H9 (cell line): Measurements from ENCODE around the gene COPZ2. TPM values are rescaled to one million over a fixed set of nuclear protein-coding genes. Genes with fewer than 3 reads are reported as not detected.

Experiments
- DNase-seq: peaks from one replicate; pipeline ENCODE4 v3.0.0-alpha.2; 2017
- H2AFZ ChIP-seq: one replicate; pipeline ENCODE4 v1.6.1; 2013; ENCODE audit warnings: mild to moderate bottlenecking, low read length, control low read depth, moderate library complexity
- H2AK5ac ChIP-seq: 2 replicates; pipeline ENCODE4 v1.6.1; 2013; ENCODE audit warnings: low read length, control low read depth, mixed read lengths; ENCODE audit not compliant: insufficient read length
- H2BK120ac ChIP-seq: one replicate; pipeline ENCODE4 v1.6.1; 2013; ENCODE audit warnings: low read depth, mild to moderate bottlenecking, low read length, control low read depth, inconsistent platforms; ENCODE audit not compliant: poor library complexity, severe bottlenecking
- H2BK12ac ChIP-seq: 2 replicates; pipeline ENCODE4 v1.6.1; 2013; ENCODE audit warnings: low read length, control low read depth, mixed read lengths, low read depth; ENCODE audit not compliant: insufficient read length
- H2BK15ac ChIP-seq: 2 replicates; pipeline ENCODE4 v1.6.1; 2013; ENCODE audit warnings: low read depth, low read length, control low read depth
- H2BK20ac ChIP-seq: one replicate; pipeline ENCODE4 v1.6.1; 2013; ENCODE audit warnings: low read depth, mild to moderate bottlenecking, low read length, control low read depth, inconsistent platforms; ENCODE audit not compliant: poor library complexity, severe bottlenecking
- H2BK5ac ChIP-seq: 2 replicates; pipeline ENCODE4 v1.6.1; 2013; ENCODE audit warnings: low read length, control low read depth, mixed read lengths; ENCODE audit not compliant: insufficient read length
- H3K14ac ChIP-seq: 2 replicates; pipeline ENCODE4 v1.6.1; 2013; ENCODE audit warnings: low read length, control low read depth; ENCODE audit not compliant: insufficient read depth
- H3K18ac ChIP-seq: 2 replicates; pipeline ENCODE4 v1.6.1; 2013; ENCODE audit warnings: low read depth, mild to moderate bottlenecking, mixed read lengths, low read length, control low read depth; ENCODE audit not compliant: insufficient read length
- H3K23ac ChIP-seq: 2 replicates; pipeline ENCODE4 v1.6.1; 2013; ENCODE audit warnings: low read length, control low read depth, mixed read lengths, low read depth; ENCODE audit not compliant: insufficient read length
- H3K23me2 ChIP-seq: 2 replicates; pipeline ENCODE4 v1.6.1; 2013; ENCODE audit warnings: low read depth, mild to moderate bottlenecking, mixed read lengths, low read length, control low read depth; ENCODE audit not compliant: insufficient read length, poor library complexity, severe bottlenecking
- H3K27ac ChIP-seq: 2 replicates; pipeline ENCODE4 v1.5.1; 2013; ENCODE audit warnings: low read length, control low read depth, mixed read lengths, low read depth; ENCODE audit not compliant: insufficient read length
- H3K27me3 ChIP-seq: 2 replicates; pipeline ENCODE4 v1.6.1; 2013; ENCODE audit warnings: low read length, control low read depth, inconsistent platforms; ENCODE audit not compliant: insufficient read depth
- H3K4ac ChIP-seq: 2 replicates; pipeline ENCODE4 v1.6.1; 2013; ENCODE audit warnings: low read depth, mild to moderate bottlenecking, control low read depth, inconsistent platforms, low read length, moderate library complexity
- H3K4me1 ChIP-seq: 2 replicates; pipeline ENCODE4 v1.6.1; 2013; ENCODE audit warnings: low read length, control low read depth, inconsistent platforms; ENCODE audit not compliant: insufficient read depth
- H3K4me2 ChIP-seq: 2 replicates; pipeline ENCODE4 v1.6.1; 2013; ENCODE audit warnings: low read length, control low read depth, mixed read lengths; ENCODE audit not compliant: insufficient read length, insufficient read depth
- H3K56ac ChIP-seq: 2 replicates; pipeline ENCODE4 v1.6.1; 2013; ENCODE audit warnings: low read depth, mild to moderate bottlenecking, mixed read lengths, low read length, control low read depth; ENCODE audit not compliant: insufficient read length
- H3K79me1 ChIP-seq: 2 replicates; pipeline ENCODE4 v1.6.1; 2013; ENCODE audit warnings: low read depth, mild to moderate bottlenecking, moderate library complexity, low read length, control low read depth, inconsistent platforms; ENCODE audit not compliant: insufficient read depth, poor library complexity, severe bottlenecking
- H3K79me2 ChIP-seq: 2 replicates; pipeline ENCODE4 v1.6.1; 2013; ENCODE audit warnings: low read length, control low read depth, inconsistent platforms; ENCODE audit not compliant: insufficient read depth
- H3K9ac ChIP-seq: 2 replicates; pipeline ENCODE4 v1.6.1; 2013; ENCODE audit warnings: low read length, control low read depth, mixed read lengths; ENCODE audit not compliant: insufficient read length; ENCODE audit errors: extremely low read depth
- H3K9me3 ChIP-seq: one replicate; pipeline ENCODE4 v1.6.1; 2013; ENCODE audit warnings: low read depth, low read length, inconsistent platforms; ENCODE audit not compliant: control insufficient read depth
- H3T11ph ChIP-seq: one replicate; pipeline ENCODE4 v1.6.1; 2013; ENCODE audit warnings: mild to moderate bottlenecking, low read length, control low read depth, inconsistent platforms
- H4K20me1 ChIP-seq: one replicate; pipeline ENCODE4 v1.6.1; 2013; ENCODE audit not compliant: control insufficient read depth, insufficient read length, insufficient read depth
- H4K5ac ChIP-seq: 2 replicates; pipeline ENCODE4 v1.6.1; 2013; ENCODE audit warnings: low read depth, mild to moderate bottlenecking, mixed read lengths, low read length, control low read depth; ENCODE audit not compliant: insufficient read length
- H4K8ac ChIP-seq: replicated peaks from 2 replicates; pipeline ENCODE4 v1.6.1; 2013; ENCODE audit warnings: low read length, control low read depth, mixed read lengths, low read depth; ENCODE audit not compliant: insufficient read length
- H4K91ac ChIP-seq: 2 replicates; pipeline ENCODE4 v1.6.1; 2013; ENCODE audit warnings: low read depth, mild to moderate bottlenecking, moderate library complexity, mixed read lengths, low read length, control low read depth; ENCODE audit not compliant: insufficient read length
- H3K27ac Mint-ChIP-seq, 3 experiments: 2 replicates in 2 of 3; 3 replicates in 1 of 3; pipeline ENCODE4 v1.8.0; 2020 to 2021; ENCODE audit warnings: mixed read lengths in 3 of 3, mild to moderate bottlenecking in 1 of 3, moderate library complexity in 1 of 3
- H3K27me3 Mint-ChIP-seq: 2 replicates; pipeline ENCODE4 v1.8.0; 2021; ENCODE audit warnings: low read depth, mild to moderate bottlenecking, moderate library complexity, mixed read lengths
- H3K36me3 Mint-ChIP-seq, 3 experiments: 2 replicates in 2 of 3; 3 replicates in 1 of 3; pipeline ENCODE4 v1.8.0; 2020 to 2021; ENCODE audit warnings: low read depth in 3 of 3, mixed read lengths in 3 of 3; ENCODE audit not compliant: insufficient read depth in 1 of 3
- H3K4me1 Mint-ChIP-seq, 2 experiments: 2 replicates each; pipeline ENCODE4 v1.8.0; 2020; ENCODE audit warnings: mixed read lengths in 2 of 2
- H3K4me3 Mint-ChIP-seq, 2 experiments: 2 replicates in 1 of 2; 3 replicates in 1 of 2; pipeline ENCODE4 v1.8.0; 2020 to 2021; ENCODE audit warnings: mild to moderate bottlenecking in 2 of 2, mixed read lengths in 2 of 2, moderate library complexity in 1 of 2
- H3K9me3 Mint-ChIP-seq, 2 experiments: 2 replicates in 1 of 2; 3 replicates in 1 of 2; pipeline ENCODE4 v1.8.0; 2020; ENCODE audit warnings: mild to moderate bottlenecking in 2 of 2, mixed read lengths in 2 of 2, moderate library complexity in 1 of 2
- WGBS: extraction: QIAGEN DNeasy Blood & Tissue Kit; methylation state at CpG from one replicate; pipeline ENCODE4 v1.1.7; 2013; ENCODE audit warnings: missing lambda C conversion rate, low lambda C conversion rate, mixed read lengths; ENCODE audit not compliant: insufficient read length; ENCODE audit errors: extremely low coverage; 5-methylcytosine and 5-hydroxymethylcytosine counted together
- total RNA-seq: library from RNA; stranded (reverse); gene quantifications from 2 replicates; pipeline ENCODE4 v1.2.1, GENCODE V29; 2021
- TF ChIP-seq, protein P1 (sequence below): fragments of 200-600 bp; sonication (generic); conservative IDR thresholded peaks from 3 replicates; pipeline ENCODE4 v1.8.0; 2021; ENCODE audit warnings: antibody characterized with exemption, mild to moderate bottlenecking

The COPZ2 gene
- total RNA-seq, 1 experiment from 2014 or later = 0.68 TPM

DNA sequence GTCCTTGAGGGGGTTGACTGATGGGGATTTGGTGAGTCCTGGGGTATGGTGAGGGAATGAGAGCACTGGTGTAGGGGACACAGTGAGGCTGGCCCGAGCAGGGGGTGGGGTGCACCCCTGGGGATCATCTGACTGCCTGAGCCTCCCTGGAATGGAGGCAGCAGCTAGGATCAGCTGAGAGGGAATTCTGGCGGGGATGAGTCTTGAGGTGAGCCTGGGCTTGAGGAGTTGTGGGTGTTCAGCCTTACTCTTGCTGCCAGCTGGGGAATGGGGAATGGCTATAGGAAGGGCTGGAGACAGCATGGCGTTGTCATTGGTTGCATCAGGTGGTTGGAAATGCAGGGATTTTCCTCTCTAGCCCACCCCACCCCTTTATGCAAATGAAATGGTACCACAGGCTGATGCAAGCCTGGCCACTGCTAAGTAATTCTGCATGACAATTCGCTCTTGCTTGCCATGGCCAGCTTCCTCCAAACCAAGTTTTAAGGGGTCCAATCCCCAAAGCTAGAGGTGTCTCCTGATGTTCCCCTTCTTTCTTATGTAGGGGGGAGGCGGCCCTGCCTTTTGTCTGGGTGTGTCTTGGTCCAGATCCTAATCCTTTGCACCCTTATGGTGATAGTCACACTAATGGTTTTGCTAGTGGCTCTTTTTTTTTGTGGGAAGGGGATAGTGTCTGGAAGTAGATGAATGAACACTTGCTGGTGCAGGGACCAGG, 18.1 kb upstream of the COPZ2 start:
- Histone ChIP-seq H3K27me3 (no peaks in the 10 kb centered on the region), H2AK5ac (no peak overlapping the region), H3K56ac (no peak overlapping the region), H3K23ac (no peak overlapping the region), H3K79me2 (peaks cover 14% of the 10 kb centered on the region; the same call in 1 of the 2 replicates), H3K23me2 (peaks cover 8% of the 10 kb centered on the region), H3K4ac (peak overlapping the region; percentile 54; the same call in 1 of the 2 replicates), H4K8ac (no peak overlapping the region), H2BK12ac (no peak overlapping the region), H2BK120ac (peak overlapping the region; percentile 78), H3K27ac (peak overlapping the region; percentile 72), H3K9ac (peak overlapping the region; percentile 49), H3K4me1 (peaks cover 18% of the 10 kb centered on the region; the same call in 1 of the 2 replicates), H3K14ac (peak overlapping the region; percentile 74; the same call in 1 of the 2 replicates), H4K5ac (peak overlapping the region; percentile 28), H2BK15ac (no peak overlapping the region), H2AFZ (no peak overlapping the region), H3K18ac (peak overlapping the region; percentile 77), H4K20me1 (no peaks in the 10 kb centered on the region), H3T11ph (peak overlapping the region; percentile 78), H3K4me2 (peak overlapping the region; percentile 77), H2BK5ac (no peak overlapping the region), H2BK20ac (no peak overlapping the region), H3K9me3 (no peaks in the 10 kb centered on the region), H3K79me1 (peaks cover 4% of the 10 kb centered on the region), H4K91ac (peak overlapping the region; percentile 30)
- WGBS = no CpG with 5 or more reads among the region's 5 CpGs
- Mint-ChIP-seq H3K27me3 (no peaks in the 10 kb centered on the region; the same call in 1 of the 2 replicates), H3K9me3 (no peaks in the 10 kb centered on the region; a peak in 2 of 5 replicates), H3K36me3 (peaks cover 69 to 79% (median 70%) of the 10 kb centered on the region in 3 experiments), H3K4me3 (peak overlapping the region; percentile 90 to 94), H3K4me1 (peaks cover 65 to 79% of the 10 kb centered on the region in 2 experiments), H3K27ac (peak overlapping the region; percentile 99 to 100 (median 100))
- peak; percentile 96 for DNase-seq
- TF ChIP-seq, protein P1, sequence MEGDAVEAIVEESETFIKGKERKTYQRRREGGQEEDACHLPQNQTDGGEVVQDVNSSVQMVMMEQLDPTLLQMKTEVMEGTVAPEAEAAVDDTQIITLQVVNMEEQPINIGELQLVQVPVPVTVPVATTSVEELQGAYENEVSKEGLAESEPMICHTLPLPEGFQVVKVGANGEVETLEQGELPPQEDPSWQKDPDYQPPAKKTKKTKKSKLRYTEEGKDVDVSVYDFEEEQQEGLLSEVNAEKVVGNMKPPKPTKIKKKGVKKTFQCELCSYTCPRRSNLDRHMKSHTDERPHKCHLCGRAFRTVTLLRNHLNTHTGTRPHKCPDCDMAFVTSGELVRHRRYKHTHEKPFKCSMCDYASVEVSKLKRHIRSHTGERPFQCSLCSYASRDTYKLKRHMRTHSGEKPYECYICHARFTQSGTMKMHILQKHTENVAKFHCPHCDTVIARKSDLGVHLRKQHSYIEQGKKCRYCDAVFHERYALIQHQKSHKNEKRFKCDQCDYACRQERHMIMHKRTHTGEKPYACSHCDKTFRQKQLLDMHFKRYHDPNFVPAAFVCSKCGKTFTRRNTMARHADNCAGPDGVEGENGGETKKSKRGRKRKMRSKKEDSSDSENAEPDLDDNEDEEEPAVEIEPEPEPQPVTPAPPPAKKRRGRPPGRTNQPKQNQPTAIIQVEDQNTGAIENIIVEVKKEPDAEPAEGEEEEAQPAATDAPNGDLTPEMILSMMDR = no peak
